GM12878 (cell line): Measurements from ENCODE around the gene RPS16. TPM values are rescaled to one million over a fixed set of nuclear protein-coding genes. Genes with fewer than 3 reads are reported as not detected.
A peak's percentile ranks its signal among the peaks of the same experiment; 100 is the strongest.

Experiments
- ATF7 ChIP-seq: fragments of 450-650 bp; IDR thresholded peaks from 2 replicates; pipeline ENCODE4 v1.6.1; 2016; ENCODE audit warnings: low read depth, mild to moderate bottlenecking
- CEBPB ChIP-seq, 2 experiments: fragments of 150-350 bp in 1 of 2; IDR thresholded peaks; 2 replicates each; pipeline ENCODE4 v1.6.1; 2012 to 2014; ENCODE audit warnings: low read depth in 2 of 2, low read length in 2 of 2, borderline replicate concordance in 1 of 2, inconsistent platforms in 1 of 2
- DPF2 ChIP-seq: fragments of 450-650 bp; IDR thresholded peaks from 2 replicates; pipeline ENCODE4 v1.6.1; 2017; ENCODE audit warnings: mild to moderate bottlenecking
- ESRRA ChIP-seq: IDR thresholded peaks from 2 replicates; pipeline ENCODE4 v1.6.1; 2012; ENCODE audit warnings: mild to moderate bottlenecking, low read length, improper control_type of control experiment
- ETV6 ChIP-seq, 2 experiments: fragments of 450-650 bp in 1 of 2; IDR thresholded peaks in 1 of 2; conservative IDR thresholded peaks in 1 of 2; 2 replicates each; pipeline ENCODE4 v1.6.1; 2014; ENCODE audit warnings: antibody characterized with exemption in 1 of 2, borderline replicate concordance in 1 of 2, low read depth in 1 of 2, mild to moderate bottlenecking in 1 of 2, moderate library complexity in 1 of 2
- FOXK2 ChIP-seq: fragments of 450-650 bp; IDR thresholded peaks from 2 replicates; pipeline ENCODE4 v1.6.1; 2017; ENCODE audit warnings: mild to moderate bottlenecking, moderate library complexity
- GABPA ChIP-seq: IDR thresholded peaks from 2 replicates; pipeline ENCODE4 v1.6.1; 2014; ENCODE audit warnings: antibody characterized with exemption, low read depth, mild to moderate bottlenecking, inconsistent platforms
- IKZF1 ChIP-seq: fragments of 450-650 bp; conservative IDR thresholded peaks from 2 replicates; pipeline ENCODE4 v1.6.1; 2017; ENCODE audit warnings: antibody characterized with exemption, mild to moderate bottlenecking
- IRF4 ChIP-seq: IDR thresholded peaks from 2 replicates; pipeline ENCODE4 v1.6.1; 2011; ENCODE audit warnings: low read depth, low read length
- KDM1A ChIP-seq: fragments of 200-600 bp; sonication (generic); IDR thresholded peaks from 2 replicates; pipeline ENCODE4 v1.6.1; 2016; ENCODE audit warnings: borderline replicate concordance
- NFYA ChIP-seq: IDR thresholded peaks from 2 replicates; pipeline ENCODE4 v1.6.1; 2011; ENCODE audit warnings: low read depth, mild to moderate bottlenecking, low read length, improper control_type of control experiment, borderline replicate concordance
- PAX5 ChIP-seq: IDR thresholded peaks from 2 replicates; pipeline ENCODE4 v1.6.1; 2011; ENCODE audit warnings: low read depth, low read length, borderline replicate concordance
- SPI1 ChIP-seq: IDR thresholded peaks from 2 replicates; pipeline ENCODE4 v1.6.1; 2011; ENCODE audit warnings: low read depth, mild to moderate bottlenecking, low read length, moderate library complexity, borderline replicate concordance; ENCODE audit not compliant: insufficient read depth
- SRF ChIP-seq, 2 experiments: IDR thresholded peaks; 2 replicates each; pipeline ENCODE4 v1.6.1; 2011; ENCODE audit warnings: low read depth in 2 of 2, low read length in 2 of 2, mild to moderate bottlenecking in 1 of 2, moderate library complexity in 1 of 2
- SUZ12 ChIP-seq: fragments of 200-600 bp; sonication (generic); IDR thresholded peaks from one replicate; pipeline ENCODE4 v1.6.1; 2018; ENCODE audit warnings: antibody characterized with exemption, mild to moderate bottlenecking; ENCODE audit not compliant: unreplicated experiment
- TCF3 ChIP-seq: IDR thresholded peaks from 2 replicates; pipeline ENCODE4 v1.6.1; 2012; ENCODE audit warnings: low read depth, mild to moderate bottlenecking, low read length, borderline replicate concordance; ENCODE audit not compliant: insufficient read depth
- ZNF274 ChIP-seq: IDR thresholded peaks from one replicate; pipeline ENCODE4 v1.8.0; 2011; ENCODE audit not compliant: insufficient read length, insufficient read depth
- ZSCAN29 ChIP-seq: fragments of 450-650 bp; IDR thresholded peaks from 2 replicates; pipeline ENCODE4 v1.6.1; 2017; ENCODE audit warnings: mild to moderate bottlenecking, moderate library complexity
- ZZZ3 ChIP-seq: IDR thresholded peaks from 2 replicates; pipeline ENCODE4 v1.6.1; 2011; ENCODE audit warnings: low read depth; ENCODE audit not compliant: control insufficient read depth, insufficient read length
- polyA plus RNA-seq, 11 experiments: library from polyadenylated mRNA; depleted of rRNA in 4 of 11; unstranded in 6 of 11; stranded (reverse) in 5 of 11; fragments of >200 nt; fragmentation: Nextera tagmentation in 4 of 11; fragmentation: Illumina TruSeq in 1 of 11; extraction: Ambion mirVana in 4 of 11; extraction: Trizol in 1 of 11; gene quantifications; 1 replicate in 1 of 11; 2 replicates in 10 of 11; pipeline versions ENCODE4 v1.2.1 to v1.2.3, GENCODE V29; 2011 to 2016; ENCODE audit warnings: inconsistent platforms in 2 of 11, missing spikeins in 2 of 11, low read depth in 1 of 11
- total RNA-seq, 4 experiments: library from RNA; depleted of rRNA in 3 of 4; stranded (reverse); fragments of >200 nt in 3 of 4; fragmentation: Illumina TruSeq in 1 of 4; extraction: Trizol in 1 of 4; gene quantifications; 2 replicates each; pipeline versions ENCODE4 v1.2.1 to v1.2.3, GENCODE V29; 2013 to 2021
- TF ChIP-seq, protein P1 (sequence below): fragments of 450-650 bp; IDR thresholded peaks from 2 replicates; pipeline ENCODE4 v1.6.1; 2018; ENCODE audit warnings: borderline replicate concordance, mild to moderate bottlenecking; ENCODE audit not compliant: partially characterized antibody
- TF ChIP-seq, protein P2 (sequence below): IDR thresholded peaks from 2 replicates; pipeline ENCODE4 v1.6.1; 2011; ENCODE audit warnings: mild to moderate bottlenecking, low read depth, low read length, moderate library complexity; ENCODE audit not compliant: insufficient replicate concordance
- TF ChIP-seq, protein P3 (sequence below): fragments of 450-650 bp; IDR thresholded peaks from 2 replicates; pipeline ENCODE4 v1.6.1; 2017; ENCODE audit warnings: borderline replicate concordance

Gene RPS16
- total and polyA plus RNA-seq, 10 of the 15 experiments (the other 5 are each of a cell fraction or from before 2014, with no cell fraction given), result 148 to 4,810 (median 2,343) TPM

DNA sequence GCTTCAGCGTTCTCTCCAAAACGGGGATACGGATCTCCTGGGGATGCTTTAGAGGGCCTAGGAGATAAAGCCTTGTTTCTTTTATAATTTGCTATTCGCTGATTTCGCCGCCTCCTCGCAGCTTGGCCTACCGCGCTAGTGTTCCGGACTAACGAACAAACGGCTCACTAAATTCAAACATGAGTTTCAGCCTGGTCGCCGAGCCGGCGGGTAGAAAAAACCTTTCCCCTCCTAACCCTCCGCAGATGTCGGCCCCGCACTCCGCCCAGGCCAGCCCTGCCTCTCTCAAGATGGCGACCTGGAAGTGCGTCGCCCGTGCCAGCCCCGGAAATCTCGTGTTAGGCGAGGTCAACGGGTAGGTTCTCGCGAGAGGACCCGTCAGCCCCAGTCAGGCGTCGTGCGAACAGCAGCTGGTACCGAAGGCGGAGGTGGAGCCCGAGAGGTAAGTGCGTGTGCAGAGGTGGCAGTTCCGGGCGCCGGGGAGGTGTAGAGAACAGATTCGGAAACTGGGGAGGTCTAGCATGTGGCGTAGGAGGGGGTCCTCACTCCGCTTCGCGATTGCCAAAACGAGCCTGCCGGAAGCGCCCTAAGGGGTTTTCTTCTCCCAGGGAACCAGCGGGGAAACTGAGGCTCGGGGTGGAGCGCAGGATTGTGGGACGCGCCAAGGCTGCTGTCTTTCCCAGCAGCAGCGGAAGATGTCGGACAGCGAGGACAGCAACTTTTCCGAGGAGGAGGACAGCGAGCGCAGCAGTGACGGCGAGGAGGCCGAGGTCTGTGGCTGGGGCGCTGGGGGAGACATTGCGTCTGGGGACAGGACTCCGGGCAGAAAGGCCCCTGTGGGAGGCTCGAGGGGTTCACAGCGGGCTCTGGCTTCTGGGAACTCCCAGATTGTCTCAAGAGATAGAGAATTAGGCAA is 9.7 kb upstream of the RPS16 start, which contains the start of gene SUPT5H (continued):
- peak; percentile 57; the same call in 1 of the 2 replicates for TF ChIP-seq PAX5
- TF ChIP-seq CEBPB (IDR thresholded peaks at IDR 0.05; ENCODE audit: borderline replicate concordance in 1 of 2, low read depth in 2 of 2, low read length in 2 of 2), result no peak
- no peak for TF ChIP-seq ZZZ3
- TF ChIP-seq, protein P1, sequence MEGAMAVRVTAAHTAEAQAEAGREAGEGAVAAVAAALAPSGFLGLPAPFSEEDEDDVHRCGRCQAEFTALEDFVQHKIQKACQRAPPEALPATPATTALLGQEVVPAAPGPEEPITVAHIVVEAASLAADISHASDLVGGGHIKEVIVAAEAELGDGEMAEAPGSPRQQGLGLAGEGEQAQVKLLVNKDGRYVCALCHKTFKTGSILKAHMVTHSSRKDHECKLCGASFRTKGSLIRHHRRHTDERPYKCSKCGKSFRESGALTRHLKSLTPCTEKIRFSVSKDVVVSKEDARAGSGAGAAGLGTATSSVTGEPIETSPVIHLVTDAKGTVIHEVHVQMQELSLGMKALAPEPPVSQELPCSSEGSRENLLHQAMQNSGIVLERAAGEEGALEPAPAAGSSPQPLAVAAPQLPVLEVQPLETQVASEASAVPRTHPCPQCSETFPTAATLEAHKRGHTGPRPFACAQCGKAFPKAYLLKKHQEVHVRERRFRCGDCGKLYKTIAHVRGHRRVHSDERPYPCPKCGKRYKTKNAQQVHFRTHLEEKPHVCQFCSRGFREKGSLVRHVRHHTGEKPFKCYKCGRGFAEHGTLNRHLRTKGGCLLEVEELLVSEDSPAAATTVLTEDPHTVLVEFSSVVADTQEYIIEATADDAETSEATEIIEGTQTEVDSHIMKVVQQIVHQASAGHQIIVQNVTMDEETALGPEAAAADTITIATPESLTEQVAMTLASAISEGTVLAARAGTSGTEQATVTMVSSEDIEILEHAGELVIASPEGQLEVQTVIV, result peak; percentile 94
- TF ChIP-seq, protein P2, sequence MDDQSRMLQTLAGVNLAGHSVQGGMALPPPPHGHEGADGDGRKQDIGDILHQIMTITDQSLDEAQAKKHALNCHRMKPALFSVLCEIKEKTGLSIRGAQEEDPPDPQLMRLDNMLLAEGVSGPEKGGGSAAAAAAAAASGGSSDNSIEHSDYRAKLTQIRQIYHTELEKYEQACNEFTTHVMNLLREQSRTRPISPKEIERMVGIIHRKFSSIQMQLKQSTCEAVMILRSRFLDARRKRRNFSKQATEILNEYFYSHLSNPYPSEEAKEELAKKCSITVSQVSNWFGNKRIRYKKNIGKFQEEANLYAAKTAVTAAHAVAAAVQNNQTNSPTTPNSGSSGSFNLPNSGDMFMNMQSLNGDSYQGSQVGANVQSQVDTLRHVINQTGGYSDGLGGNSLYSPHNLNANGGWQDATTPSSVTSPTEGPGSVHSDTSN, result peak; percentile 22
- 0 out of 2 replicates have a peak, but pooled peaks have one; percentile 15 for TF ChIP-seq ATF7
- TF ChIP-seq, protein P3, sequence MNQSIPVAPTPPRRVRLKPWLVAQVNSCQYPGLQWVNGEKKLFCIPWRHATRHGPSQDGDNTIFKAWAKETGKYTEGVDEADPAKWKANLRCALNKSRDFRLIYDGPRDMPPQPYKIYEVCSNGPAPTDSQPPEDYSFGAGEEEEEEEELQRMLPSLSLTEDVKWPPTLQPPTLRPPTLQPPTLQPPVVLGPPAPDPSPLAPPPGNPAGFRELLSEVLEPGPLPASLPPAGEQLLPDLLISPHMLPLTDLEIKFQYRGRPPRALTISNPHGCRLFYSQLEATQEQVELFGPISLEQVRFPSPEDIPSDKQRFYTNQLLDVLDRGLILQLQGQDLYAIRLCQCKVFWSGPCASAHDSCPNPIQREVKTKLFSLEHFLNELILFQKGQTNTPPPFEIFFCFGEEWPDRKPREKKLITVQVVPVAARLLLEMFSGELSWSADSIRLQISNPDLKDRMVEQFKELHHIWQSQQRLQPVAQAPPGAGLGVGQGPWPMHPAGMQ, result peak; percentile 93
- TF ChIP-seq ESRRA, result 0 out of 2 replicates have a peak, but pooled peaks have one; percentile 69
- TF ChIP-seq ETV6 (conservative IDR thresholded peaks at IDR 0.05 in 1 of 2, IDR thresholded peaks at IDR 0.05 in 1 of 2; ENCODE audit: borderline replicate concordance in 1 of 2, low read depth in 1 of 2), result peak in 1 of 2 experiments; percentile 70; a peak in 1 of 4 replicates
- no peak; the same call in 1 of the 2 replicates for TF ChIP-seq FOXK2
- TF ChIP-seq NFYA, result no peak
- TF ChIP-seq GABPA, result peak; percentile 86
- no peak for TF ChIP-seq KDM1A
- no peak; the same call in 1 of the 2 replicates for TF ChIP-seq SPI1
- TF ChIP-seq SUZ12, result no peak
- TF ChIP-seq ZSCAN29, result no peak
- peak; percentile 97 for TF ChIP-seq TCF3
- no peak for TF ChIP-seq ZNF274
- TF ChIP-seq SRF (IDR thresholded peaks at IDR 0.05; ENCODE audit: low read depth in 2 of 2, low read length in 2 of 2), result peak; percentile 56 to 65; a peak in 2 of 4 replicates
- peak; percentile 83 for TF ChIP-seq IKZF1
- TF ChIP-seq DPF2, result peak; percentile 80; the same call in 1 of the 2 replicates
- 0 out of 2 replicates have a peak, but pooled peaks have one; percentile 30 for TF ChIP-seq IRF4
